Neural progenitor cell (in vitro differentiated cells): ENCODE results near the gene ATXN10. TPM values are rescaled to one million over a fixed set of nuclear protein-coding genes. Genes with fewer than 3 reads are reported as not detected.

Source experiments
- DNase-seq: peaks from one replicate; pipeline ENCODE4 v3.0.0-alpha.2; 2016; ENCODE audit warnings: low spot score
- H2AFZ ChIP-seq: fragments of 200-600 bp; sonication (generic); replicated peaks from 2 replicates; pipeline ENCODE4 v1.6.1; 2016; ENCODE audit warnings: antibody characterized with exemption
- H3F3A ChIP-seq: fragments of 200-600 bp; sonication (generic); 2 replicates; pipeline ENCODE4 v1.6.1; 2016; ENCODE audit warnings: antibody characterized with exemption, low read depth
- H3K27ac ChIP-seq: fragments of 200-600 bp; sonication (generic); 2 replicates; pipeline ENCODE4 v1.5.1; 2016; ENCODE audit warnings: mild to moderate bottlenecking
- H3K27me3 ChIP-seq: fragments of 200-600 bp; sonication (generic); 2 replicates; pipeline ENCODE4 v1.6.1; 2016; ENCODE audit warnings: mild to moderate bottlenecking, moderate library complexity
- H3K36me3 ChIP-seq: fragments of 200-600 bp; sonication (generic); 2 replicates; pipeline ENCODE4 v1.5.1; 2016
- H3K4me1 ChIP-seq: fragments of 200-600 bp; sonication (generic); 2 replicates; pipeline ENCODE4 v1.6.1; 2016; ENCODE audit warnings: mixed run types
- H3K4me2 ChIP-seq: fragments of 200-600 bp; sonication (generic); 2 replicates; pipeline ENCODE4 v1.6.1; 2016
- H3K4me3 ChIP-seq: fragments of 200-600 bp; sonication (generic); 2 replicates; pipeline ENCODE4 v1.5.1; 2016
- H3K79me2 ChIP-seq: fragments of 200-600 bp; sonication (generic); 2 replicates; pipeline ENCODE4 v1.6.1; 2016; ENCODE audit warnings: low read depth
- H3K9ac ChIP-seq: fragments of 200-600 bp; sonication (generic); 2 replicates; pipeline ENCODE4 v1.6.1; 2016
- H3K9me3 ChIP-seq: fragments of 200-600 bp; sonication (generic); 2 replicates; pipeline ENCODE4 v1.5.1; 2016; ENCODE audit warnings: low read depth
- H4K20me1 ChIP-seq: fragments of 200-600 bp; sonication (generic); 2 replicates; pipeline ENCODE4 v1.6.1; 2016; ENCODE audit warnings: low read depth
- H3K27ac Mint-ChIP-seq: 3 replicates; pipeline ENCODE4 v1.8.0; 2021; ENCODE audit warnings: mixed read lengths
- H3K27me3 Mint-ChIP-seq: 2 replicates; pipeline ENCODE4 v1.8.0; 2022; ENCODE audit warnings: low read depth, mild to moderate bottlenecking, inconsistent platforms, moderate library complexity, mixed read lengths; ENCODE audit not compliant: insufficient read depth
- H3K36me3 Mint-ChIP-seq: 3 replicates; pipeline ENCODE4 v1.8.0; 2021; ENCODE audit warnings: mixed read lengths
- H3K4me1 Mint-ChIP-seq: 3 replicates; pipeline ENCODE4 v1.8.0; 2021; ENCODE audit warnings: mixed read lengths
- H3K4me3 Mint-ChIP-seq: 3 replicates; pipeline ENCODE4 v1.8.0; 2021; ENCODE audit warnings: mild to moderate bottlenecking, moderate library complexity, mixed read lengths
- H3K9me3 Mint-ChIP-seq: 3 replicates; pipeline ENCODE4 v1.8.0; 2020; ENCODE audit warnings: mixed read lengths
- EZH2 ChIP-seq: fragments of 200-600 bp; sonication (generic); IDR thresholded peaks from 2 replicates; pipeline ENCODE4 v1.6.1; 2017; ENCODE audit warnings: antibody characterized with exemption, mild to moderate bottlenecking, moderate library complexity
- EZH2phosphoT487 ChIP-seq: fragments of 200-600 bp; sonication (generic); IDR thresholded peaks from 2 replicates; pipeline ENCODE4 v1.6.1; 2017; ENCODE audit warnings: antibody characterized with exemption
- total RNA-seq: library from RNA; depleted of rRNA; stranded (reverse); fragments of >200 nt; gene quantifications from 2 replicates; pipeline ENCODE4 v1.2.3, GENCODE V29; 2015; ENCODE audit warnings: low replicate concordance
- TF ChIP-seq, protein P1 (sequence below): fragments of 200-600 bp; sonication (generic); IDR thresholded peaks from 2 replicates; pipeline ENCODE4 v1.5.1; 2017; ENCODE audit warnings: antibody characterized with exemption, mild to moderate bottlenecking

ATXN10 gene
- total RNA-seq, 1 donor from 2014 or later, result 168 TPM

DNA sequence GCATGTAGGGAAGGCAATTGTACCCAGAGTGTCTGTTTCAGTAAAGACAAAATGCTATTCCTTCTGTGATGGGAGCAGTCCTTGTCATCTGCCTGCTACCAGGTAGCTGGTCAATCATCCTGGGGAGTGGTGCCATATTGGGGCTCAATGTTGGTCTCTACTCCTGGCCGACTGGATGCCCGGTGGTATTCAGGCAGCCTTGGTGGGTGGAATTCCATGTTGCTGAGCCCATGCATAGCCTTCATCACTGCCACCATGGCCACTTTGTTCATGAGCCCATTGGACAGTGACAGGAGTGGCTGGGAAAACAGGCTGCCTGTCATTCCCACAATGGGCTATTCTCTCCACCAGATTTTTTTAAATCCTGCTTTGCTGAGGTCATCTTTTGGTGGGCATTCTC lies 184.3 kb downstream of the ATXN10 start:
- H3K4me1 ChIP-seq, result no peaks in the 10 kb centered on the region
- TF ChIP-seq EZH2 (no peak), EZH2phosphoT487 (no peak)
- TF ChIP-seq, protein P1, sequence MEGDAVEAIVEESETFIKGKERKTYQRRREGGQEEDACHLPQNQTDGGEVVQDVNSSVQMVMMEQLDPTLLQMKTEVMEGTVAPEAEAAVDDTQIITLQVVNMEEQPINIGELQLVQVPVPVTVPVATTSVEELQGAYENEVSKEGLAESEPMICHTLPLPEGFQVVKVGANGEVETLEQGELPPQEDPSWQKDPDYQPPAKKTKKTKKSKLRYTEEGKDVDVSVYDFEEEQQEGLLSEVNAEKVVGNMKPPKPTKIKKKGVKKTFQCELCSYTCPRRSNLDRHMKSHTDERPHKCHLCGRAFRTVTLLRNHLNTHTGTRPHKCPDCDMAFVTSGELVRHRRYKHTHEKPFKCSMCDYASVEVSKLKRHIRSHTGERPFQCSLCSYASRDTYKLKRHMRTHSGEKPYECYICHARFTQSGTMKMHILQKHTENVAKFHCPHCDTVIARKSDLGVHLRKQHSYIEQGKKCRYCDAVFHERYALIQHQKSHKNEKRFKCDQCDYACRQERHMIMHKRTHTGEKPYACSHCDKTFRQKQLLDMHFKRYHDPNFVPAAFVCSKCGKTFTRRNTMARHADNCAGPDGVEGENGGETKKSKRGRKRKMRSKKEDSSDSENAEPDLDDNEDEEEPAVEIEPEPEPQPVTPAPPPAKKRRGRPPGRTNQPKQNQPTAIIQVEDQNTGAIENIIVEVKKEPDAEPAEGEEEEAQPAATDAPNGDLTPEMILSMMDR, result no peak
- Mint-ChIP-seq H3K27ac (no peak overlapping the region), H3K27me3 (peaks cover 4% of the 10 kb centered on the region), H3K36me3 (peaks cover 67% of the 10 kb centered on the region), H3K4me1 (peaks cover 4% of the 10 kb centered on the region), H3K9me3 (peaks cover 37% of the 10 kb centered on the region), H3K4me3 (no peak overlapping the region)
- no peak overlapping the region for H2AFZ ChIP-seq
- H3F3A ChIP-seq, result no peaks in the 10 kb centered on the region
- H3K4me3 ChIP-seq, result no peak overlapping the region
- H3K36me3 ChIP-seq, result peaks cover 8% of the 10 kb centered on the region
- H3K9me3 ChIP-seq, result peaks cover 7% of the 10 kb centered on the region
- no peak overlapping the region for H3K27ac ChIP-seq
- no peaks in the 10 kb centered on the region for H3K27me3 ChIP-seq
- no peak overlapping the region for H3K9ac ChIP-seq
- no peak overlapping the region for H3K4me2 ChIP-seq
- no peaks in the 10 kb centered on the region for H4K20me1 ChIP-seq
- H3K79me2 ChIP-seq, result no peaks in the 10 kb centered on the region
- no peak for DNase-seq

DNA sequence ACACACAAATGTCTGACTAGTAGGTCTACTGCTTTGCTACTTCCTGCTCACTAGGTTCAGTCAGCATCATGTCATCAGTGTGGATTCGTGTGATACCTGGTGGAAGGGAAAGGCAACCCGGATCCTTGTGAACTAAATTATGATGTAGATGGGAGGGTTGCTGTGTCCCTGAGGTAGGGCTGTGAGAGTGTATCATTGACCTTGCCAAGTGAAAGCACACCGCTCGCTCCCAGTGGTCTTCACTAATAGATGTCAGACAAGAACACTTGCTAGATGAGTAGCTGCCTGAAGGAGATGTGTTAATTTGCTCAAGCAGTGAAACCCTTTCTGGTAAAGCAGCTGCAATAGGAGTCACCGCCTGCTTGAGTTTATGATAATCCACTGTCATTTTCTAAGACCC lies 185.9 kb downstream of the ATXN10 start:
- no peak overlapping the region for H3K27ac Mint-ChIP-seq
- Histone ChIP-seq H3K4me2 (no peak overlapping the region), H3K9me3 (peaks cover 7% of the 10 kb centered on the region), H3F3A (no peaks in the 10 kb centered on the region), H3K4me3 (no peak overlapping the region), H3K36me3 (peaks cover 8% of the 10 kb centered on the region), H4K20me1 (no peaks in the 10 kb centered on the region), H3K27me3 (no peaks in the 10 kb centered on the region), H3K9ac (no peak overlapping the region), H3K4me1 (no peaks in the 10 kb centered on the region), H2AFZ (no peak overlapping the region), H3K79me2 (no peaks in the 10 kb centered on the region), H3K27ac (no peak overlapping the region)
- DNase-seq, result no peak
- H3K4me1 Mint-ChIP-seq, result peaks cover 9% of the 10 kb centered on the region
- peaks cover 23% of the 10 kb centered on the region for H3K9me3 Mint-ChIP-seq
- H3K4me3 Mint-ChIP-seq, result no peak overlapping the region
- TF ChIP-seq, protein P1, result no peak
- TF ChIP-seq EZH2phosphoT487, result no peak
- TF ChIP-seq EZH2, result no peak
- H3K27me3 Mint-ChIP-seq, result peaks cover 3% of the 10 kb centered on the region
- peaks cover 54% of the 10 kb centered on the region for H3K36me3 Mint-ChIP-seq

DNA sequence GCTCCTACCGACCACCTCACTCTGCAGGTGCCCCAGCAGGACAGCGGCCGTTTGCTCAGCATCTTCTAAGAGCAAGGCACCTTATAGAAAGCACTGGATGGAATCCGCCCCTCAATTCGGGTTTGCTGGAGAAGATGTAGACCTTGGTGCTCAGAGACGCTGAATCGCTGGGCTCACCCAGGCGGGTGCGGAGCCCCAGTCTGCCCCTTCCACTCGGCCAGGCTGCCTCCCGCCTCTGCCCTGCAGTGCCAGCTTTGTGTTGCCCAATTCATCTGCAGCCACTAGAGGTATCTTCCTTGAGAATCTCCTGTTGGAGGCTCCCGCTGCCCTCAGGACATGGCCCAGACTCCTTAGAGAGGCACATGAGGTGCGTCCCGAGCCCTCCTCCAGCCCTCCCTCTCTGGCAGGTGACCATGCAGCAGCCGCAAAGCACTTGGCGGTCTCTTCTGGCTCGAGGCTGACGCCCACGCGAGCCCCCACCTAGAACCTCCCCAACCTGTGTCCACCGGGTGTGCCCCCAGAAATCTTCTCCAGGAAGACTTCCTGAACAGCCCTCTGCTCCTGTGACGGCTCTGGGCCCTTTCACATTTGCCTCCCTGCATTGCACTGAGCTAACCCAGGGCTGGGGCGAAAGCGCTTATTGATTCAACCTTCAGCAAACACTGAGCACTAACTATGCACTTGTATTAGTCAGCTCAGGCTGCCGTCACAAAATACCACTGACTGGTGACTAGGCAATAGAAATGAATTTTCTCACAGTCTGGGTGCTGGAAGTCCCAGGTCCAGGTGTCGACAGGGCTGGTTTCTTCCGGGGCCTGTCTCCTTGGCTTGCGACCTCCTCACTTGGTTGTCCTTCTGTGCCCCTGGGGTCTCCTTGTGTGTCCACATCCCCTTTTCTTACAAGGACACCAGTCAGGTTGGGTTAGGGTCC lies 187.9 kb downstream of the ATXN10 start:
- TF ChIP-seq, protein P1, result no peak
- Histone ChIP-seq H3K9me3 (no peaks in the 10 kb centered on the region), H3K27ac (no peak overlapping the region), H3K4me3 (no peak overlapping the region), H3K36me3 (no peaks in the 10 kb centered on the region), H3K27me3 (peaks cover 8% of the 10 kb centered on the region), H3K79me2 (no peaks in the 10 kb centered on the region), H3K9ac (no peak overlapping the region), H3K4me2 (no peak overlapping the region), H4K20me1 (no peaks in the 10 kb centered on the region), H3K4me1 (no peaks in the 10 kb centered on the region), H2AFZ (no peak overlapping the region), H3F3A (no peaks in the 10 kb centered on the region)
- Mint-ChIP-seq H3K4me1 (peaks cover 20% of the 10 kb centered on the region), H3K36me3 (peaks cover 44% of the 10 kb centered on the region), H3K4me3 (no peak overlapping the region), H3K9me3 (peaks cover 13% of the 10 kb centered on the region), H3K27ac (no peak overlapping the region), H3K27me3 (peaks cover 3% of the 10 kb centered on the region)
- DNase-seq, result no peak
